Measurements from ENCODE around the gene SKOR1.

- no peak for TF ChIP-seq EZH2 (IDR thresholded peaks at IDR 0.05; ENCODE audit: borderline replicate concordance, low read length)
- TF ChIP-seq, protein P1, sequence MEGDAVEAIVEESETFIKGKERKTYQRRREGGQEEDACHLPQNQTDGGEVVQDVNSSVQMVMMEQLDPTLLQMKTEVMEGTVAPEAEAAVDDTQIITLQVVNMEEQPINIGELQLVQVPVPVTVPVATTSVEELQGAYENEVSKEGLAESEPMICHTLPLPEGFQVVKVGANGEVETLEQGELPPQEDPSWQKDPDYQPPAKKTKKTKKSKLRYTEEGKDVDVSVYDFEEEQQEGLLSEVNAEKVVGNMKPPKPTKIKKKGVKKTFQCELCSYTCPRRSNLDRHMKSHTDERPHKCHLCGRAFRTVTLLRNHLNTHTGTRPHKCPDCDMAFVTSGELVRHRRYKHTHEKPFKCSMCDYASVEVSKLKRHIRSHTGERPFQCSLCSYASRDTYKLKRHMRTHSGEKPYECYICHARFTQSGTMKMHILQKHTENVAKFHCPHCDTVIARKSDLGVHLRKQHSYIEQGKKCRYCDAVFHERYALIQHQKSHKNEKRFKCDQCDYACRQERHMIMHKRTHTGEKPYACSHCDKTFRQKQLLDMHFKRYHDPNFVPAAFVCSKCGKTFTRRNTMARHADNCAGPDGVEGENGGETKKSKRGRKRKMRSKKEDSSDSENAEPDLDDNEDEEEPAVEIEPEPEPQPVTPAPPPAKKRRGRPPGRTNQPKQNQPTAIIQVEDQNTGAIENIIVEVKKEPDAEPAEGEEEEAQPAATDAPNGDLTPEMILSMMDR (IDR thresholded peaks at IDR 0.05; ENCODE audit: low read length), result no peak
Measured at GRCh38 chr15:67865766-67866165, 40.5 kb downstream of the SKOR1 start.

Data from OCI-LY1 (cell line).